ENCODE measurements around the gene RTL1. TPM values are rescaled to one million over a fixed set of nuclear protein-coding genes. Genes with fewer than 3 reads are reported as not detected.

The RTL1 gene
- total and polyA plus RNA-seq, 2 experiments from 2014 or later = 0.15 TPM; not detected in 1

- no peaks in the 10 kb centered on the region for H3K36me3 ChIP-seq
- no peaks in the 10 kb centered on the region for H3K9me3 ChIP-seq (ENCODE audit: low read depth)
- TF ChIP-seq CTCF (IDR thresholded peaks at IDR 0.05; ENCODE audit: low read depth, low read length) = peak; percentile 10
- H3K4me1 ChIP-seq (ENCODE audit: low read depth) = peaks cover 5% of the 10 kb centered on the region
- DNase-seq (ENCODE audit: low read depth in 1 of 2, low spot score in 1 of 2) = peak in 1 of 2 donors; percentile 24
- no peak overlapping the region for H3K4me3 ChIP-seq
- H3K27me3 ChIP-seq = peaks cover 35% of the 10 kb centered on the region
- H3K27ac ChIP-seq = no peak overlapping the region
Measured at GRCh38 chr14:100906420-100906819, 2.9 kb upstream of the RTL1 start.

DNA sequence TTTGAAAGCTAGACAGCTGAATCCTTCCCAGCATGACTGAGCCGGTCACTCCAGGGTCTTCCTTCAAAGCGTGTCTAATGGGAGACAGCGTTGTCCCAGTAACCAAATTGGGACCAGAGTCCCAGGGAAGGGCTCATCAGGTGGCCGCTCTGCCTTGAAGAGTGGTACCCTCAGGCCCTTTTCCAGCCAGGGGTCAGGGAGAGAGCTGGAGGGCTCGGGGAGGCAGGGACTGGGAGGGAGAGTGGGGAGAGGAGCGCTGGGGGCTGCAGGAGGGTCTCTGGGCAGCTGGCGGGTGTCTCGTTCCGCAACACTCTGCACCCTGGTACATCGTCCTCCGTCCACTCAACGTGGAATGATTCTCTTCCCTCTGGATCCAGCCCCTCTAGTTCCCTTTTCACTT lies 1.6 kb upstream of the RTL1 start:
- Histone ChIP-seq H3K9me3 (ENCODE audit: low read depth) (no peaks in the 10 kb centered on the region), H3K36me3 (no peaks in the 10 kb centered on the region), H3K4me1 (ENCODE audit: low read depth) (peaks cover 11% of the 10 kb centered on the region), H3K4me3 (no peak overlapping the region), H3K27ac (no peak overlapping the region), H3K27me3 (peaks cover 41% of the 10 kb centered on the region)
- DNase-seq (ENCODE audit: low read depth in 1 of 2, low spot score in 1 of 2) = no peak
- no peak for TF ChIP-seq CTCF (IDR thresholded peaks at IDR 0.05; ENCODE audit: low read depth, low read length)

- no peaks in the 10 kb centered on the region for H3K36me3 ChIP-seq
- H3K4me1 ChIP-seq (ENCODE audit: low read depth) = peaks cover 12% of the 10 kb centered on the region
- peak overlapping the region; percentile 29 for H3K4me3 ChIP-seq
Measured at GRCh38 chr14:100904307-100905087, 975 bp upstream of the RTL1 start.

GRCh38 chr14:100903134-100903468 lies 421 bp downstream of the RTL1 start:
- no peak for TF ChIP-seq CTCF (IDR thresholded peaks at IDR 0.05; ENCODE audit: low read depth, low read length)

More at GRCh38 chr14:100904307-100905087, 975 bp upstream of the RTL1 start:
- Histone ChIP-seq H3K27me3 (peaks cover 47% of the 10 kb centered on the region), H3K9me3 (ENCODE audit: low read depth) (no peaks in the 10 kb centered on the region), H3K27ac (no peak overlapping the region)
- peak in 1 of 2 donors; percentile 80 for DNase-seq (ENCODE audit: low read depth in 1 of 2, low spot score in 1 of 2)
- TF ChIP-seq CTCF (IDR thresholded peaks at IDR 0.05; ENCODE audit: low read depth, low read length) = peak; percentile 37

GRCh38 chr14:100902295-100903133 lies 1.0 kb downstream of the RTL1 start:
- H3K27ac ChIP-seq = no peak overlapping the region
- peaks cover 53% of the 10 kb centered on the region for H3K27me3 ChIP-seq
- no peak overlapping the region for H3K4me3 ChIP-seq
- no peaks in the 10 kb centered on the region for H3K9me3 ChIP-seq (ENCODE audit: low read depth)
- no peaks in the 10 kb centered on the region for H3K36me3 ChIP-seq
- TF ChIP-seq CTCF (IDR thresholded peaks at IDR 0.05; ENCODE audit: low read depth, low read length) = peak; percentile 21
- peaks cover 15% of the 10 kb centered on the region for H3K4me1 ChIP-seq (ENCODE audit: low read depth)
- DNase-seq (ENCODE audit: low read depth in 1 of 2, low spot score in 1 of 2) = peak in 1 of 2 donors; percentile 41

More at GRCh38 chr14:100903134-100903468, 421 bp downstream of the RTL1 start:
- Histone ChIP-seq H3K27me3 (peaks cover 53% of the 10 kb centered on the region), H3K27ac (no peak overlapping the region), H3K9me3 (ENCODE audit: low read depth) (no peaks in the 10 kb centered on the region), H3K4me1 (ENCODE audit: low read depth) (peaks cover 15% of the 10 kb centered on the region), H3K36me3 (no peaks in the 10 kb centered on the region), H3K4me3 (no peak overlapping the region)
- DNase-seq (ENCODE audit: low read depth in 1 of 2, low spot score in 1 of 2) = no peak

All from cardiac muscle cell (in vitro differentiated cells and primary cell).